ENCODE data around the gene CPB1.

Gene CPB1

GRCh38 chr3:148865049-148865448 is 37.4 kb downstream of the CPB1 start, which contains the start of gene CPA3:
Gene CPA3, plus strand, starts transcription at chr3:148865296. Its CDS starts 12 bp downstream, at chr3:148865308.
- no peak for DNase-seq (ENCODE audit: insufficient read length)
- no peak for FAIRE-seq
- TF ChIP-seq POLR2AphosphoS5 (IDR thresholded peaks at IDR 0.05; ENCODE audit: low read depth, low read length) (no peak), POLR2A (IDR thresholded peaks at IDR 0.05; ENCODE audit: low read depth, low read length) (no peak), TAF1 (IDR thresholded peaks at IDR 0.05; ENCODE audit: borderline replicate concordance, low read depth, low read length) (no peak)

GRCh38 chr3:148866261-148866660 is 38.6 kb downstream of the CPB1 start:
- DNase-seq (ENCODE audit: insufficient read length) = no peak
- TF ChIP-seq POLR2A (IDR thresholded peaks at IDR 0.05; ENCODE audit: low read depth, low read length) = no peak
- no peak for TF ChIP-seq POLR2AphosphoS5 (IDR thresholded peaks at IDR 0.05; ENCODE audit: low read depth, low read length)
- TF ChIP-seq TAF1 (IDR thresholded peaks at IDR 0.05; ENCODE audit: borderline replicate concordance, low read depth, low read length) = no peak
- FAIRE-seq = no peak

- no peak for FAIRE-seq
- no peak for DNase-seq (ENCODE audit: insufficient read length)
- TF ChIP-seq POLR2AphosphoS5 (IDR thresholded peaks at IDR 0.05; ENCODE audit: low read depth, low read length) (no peak), POLR2A (IDR thresholded peaks at IDR 0.05; ENCODE audit: low read depth, low read length) (no peak), TAF1 (IDR thresholded peaks at IDR 0.05; ENCODE audit: borderline replicate concordance, low read depth, low read length) (no peak)
Measured at GRCh38 chr3:148873270-148873927, 45.8 kb downstream of the CPB1 start.

GRCh38 chr3:148873977-148874376 is 46.4 kb downstream of the CPB1 start:
- FAIRE-seq = no peak
- no peak for DNase-seq (ENCODE audit: insufficient read length)
- no peak for TF ChIP-seq POLR2A (IDR thresholded peaks at IDR 0.05; ENCODE audit: low read depth, low read length)
- no peak for TF ChIP-seq POLR2AphosphoS5 (IDR thresholded peaks at IDR 0.05; ENCODE audit: low read depth, low read length)
- TF ChIP-seq TAF1 (IDR thresholded peaks at IDR 0.05; ENCODE audit: borderline replicate concordance, low read depth, low read length) = no peak

- no peak for FAIRE-seq
- DNase-seq (ENCODE audit: insufficient read length) = no peak
- TF ChIP-seq POLR2AphosphoS5 (IDR thresholded peaks at IDR 0.05; ENCODE audit: low read depth, low read length) (no peak), POLR2A (IDR thresholded peaks at IDR 0.05; ENCODE audit: low read depth, low read length) (no peak), TAF1 (IDR thresholded peaks at IDR 0.05; ENCODE audit: borderline replicate concordance, low read depth, low read length) (no peak)
Measured at GRCh38 chr3:148878095-148878494, 50.5 kb downstream of the CPB1 start.

- DNase-seq (ENCODE audit: insufficient read length) = no peak
- no peak for FAIRE-seq
- no peak for TF ChIP-seq POLR2A (IDR thresholded peaks at IDR 0.05; ENCODE audit: low read depth, low read length)
- no peak for TF ChIP-seq TAF1 (IDR thresholded peaks at IDR 0.05; ENCODE audit: borderline replicate concordance, low read depth, low read length)
- TF ChIP-seq POLR2AphosphoS5 (IDR thresholded peaks at IDR 0.05; ENCODE audit: low read depth, low read length) = no peak
Measured at GRCh38 chr3:148879256-148879655, 51.6 kb downstream of the CPB1 start.

GRCh38 chr3:148880681-148881080 is 53.1 kb downstream of the CPB1 start:
- FAIRE-seq (no peak), DNase-seq (ENCODE audit: insufficient read length) (no peak)
- TF ChIP-seq POLR2A (IDR thresholded peaks at IDR 0.05; ENCODE audit: low read depth, low read length) (no peak), POLR2AphosphoS5 (IDR thresholded peaks at IDR 0.05; ENCODE audit: low read depth, low read length) (no peak), TAF1 (IDR thresholded peaks at IDR 0.05; ENCODE audit: borderline replicate concordance, low read depth, low read length) (no peak)

- TF ChIP-seq TAF1 (IDR thresholded peaks at IDR 0.05; ENCODE audit: borderline replicate concordance, low read depth, low read length) (no peak), POLR2AphosphoS5 (IDR thresholded peaks at IDR 0.05; ENCODE audit: low read depth, low read length) (no peak), POLR2A (IDR thresholded peaks at IDR 0.05; ENCODE audit: low read depth, low read length) (no peak)
- DNase-seq (ENCODE audit: insufficient read length) = no peak
- FAIRE-seq = no peak
Measured at GRCh38 chr3:148881286-148881685, 53.7 kb downstream of the CPB1 start.

- no peak for FAIRE-seq
- no peak for TF ChIP-seq POLR2A (IDR thresholded peaks at IDR 0.05; ENCODE audit: low read depth, low read length)
- TF ChIP-seq POLR2AphosphoS5 (IDR thresholded peaks at IDR 0.05; ENCODE audit: low read depth, low read length) = no peak
- no peak for TF ChIP-seq TAF1 (IDR thresholded peaks at IDR 0.05; ENCODE audit: borderline replicate concordance, low read depth, low read length)
- DNase-seq (ENCODE audit: insufficient read length) = no peak
Measured at GRCh38 chr3:148882288-148882687, 54.7 kb downstream of the CPB1 start.

GRCh38 chr3:148883163-148883562 is 55.6 kb downstream of the CPB1 start:
- TF ChIP-seq POLR2A (IDR thresholded peaks at IDR 0.05; ENCODE audit: low read depth, low read length) (no peak), POLR2AphosphoS5 (IDR thresholded peaks at IDR 0.05; ENCODE audit: low read depth, low read length) (no peak), TAF1 (IDR thresholded peaks at IDR 0.05; ENCODE audit: borderline replicate concordance, low read depth, low read length) (no peak)
- DNase-seq (ENCODE audit: insufficient read length) (no peak), FAIRE-seq (no peak)

- TF ChIP-seq POLR2A (IDR thresholded peaks at IDR 0.05; ENCODE audit: low read depth, low read length) (no peak), TAF1 (IDR thresholded peaks at IDR 0.05; ENCODE audit: borderline replicate concordance, low read depth, low read length) (no peak), POLR2AphosphoS5 (IDR thresholded peaks at IDR 0.05; ENCODE audit: low read depth, low read length) (no peak)
- DNase-seq (ENCODE audit: insufficient read length) (no peak), FAIRE-seq (no peak)
Measured at GRCh38 chr3:148884261-148884660, 56.6 kb downstream of the CPB1 start.

- DNase-seq (ENCODE audit: insufficient read length) = no peak
- no peak for FAIRE-seq
- no peak for TF ChIP-seq POLR2AphosphoS5 (IDR thresholded peaks at IDR 0.05; ENCODE audit: low read depth, low read length)
- TF ChIP-seq TAF1 (IDR thresholded peaks at IDR 0.05; ENCODE audit: borderline replicate concordance, low read depth, low read length) = no peak
- TF ChIP-seq POLR2A (IDR thresholded peaks at IDR 0.05; ENCODE audit: low read depth, low read length) = no peak
Measured at GRCh38 chr3:148889828-148890227, 62.2 kb downstream of the CPB1 start.
